H9 (cell line): ENCODE measurements around the gene MID1. TPM values are rescaled to one million over a fixed set of nuclear protein-coding genes. Genes with fewer than 3 reads are reported as not detected.

ENCODE experiments used
- DNase-seq: peaks from one replicate; pipeline ENCODE4 v3.0.0-alpha.2; 2017
- H2AFZ ChIP-seq: one replicate; pipeline ENCODE4 v1.6.1; 2013; ENCODE audit warnings: mild to moderate bottlenecking, low read length, control low read depth, moderate library complexity
- H2AK5ac ChIP-seq: 2 replicates; pipeline ENCODE4 v1.6.1; 2013; ENCODE audit warnings: low read length, control low read depth, mixed read lengths; ENCODE audit not compliant: insufficient read length
- H2BK120ac ChIP-seq: one replicate; pipeline ENCODE4 v1.6.1; 2013; ENCODE audit warnings: low read depth, mild to moderate bottlenecking, low read length, control low read depth, inconsistent platforms; ENCODE audit not compliant: poor library complexity, severe bottlenecking
- H2BK12ac ChIP-seq: 2 replicates; pipeline ENCODE4 v1.6.1; 2013; ENCODE audit warnings: low read length, control low read depth, mixed read lengths, low read depth; ENCODE audit not compliant: insufficient read length
- H2BK15ac ChIP-seq: 2 replicates; pipeline ENCODE4 v1.6.1; 2013; ENCODE audit warnings: low read depth, low read length, control low read depth
- H2BK20ac ChIP-seq: one replicate; pipeline ENCODE4 v1.6.1; 2013; ENCODE audit warnings: low read depth, mild to moderate bottlenecking, low read length, control low read depth, inconsistent platforms; ENCODE audit not compliant: poor library complexity, severe bottlenecking
- H2BK5ac ChIP-seq: 2 replicates; pipeline ENCODE4 v1.6.1; 2013; ENCODE audit warnings: low read length, control low read depth, mixed read lengths; ENCODE audit not compliant: insufficient read length
- H3K14ac ChIP-seq: 2 replicates; pipeline ENCODE4 v1.6.1; 2013; ENCODE audit warnings: low read length, control low read depth; ENCODE audit not compliant: insufficient read depth
- H3K18ac ChIP-seq: 2 replicates; pipeline ENCODE4 v1.6.1; 2013; ENCODE audit warnings: low read depth, mild to moderate bottlenecking, mixed read lengths, low read length, control low read depth; ENCODE audit not compliant: insufficient read length
- H3K23ac ChIP-seq: 2 replicates; pipeline ENCODE4 v1.6.1; 2013; ENCODE audit warnings: low read length, control low read depth, mixed read lengths, low read depth; ENCODE audit not compliant: insufficient read length
- H3K23me2 ChIP-seq: 2 replicates; pipeline ENCODE4 v1.6.1; 2013; ENCODE audit warnings: low read depth, mild to moderate bottlenecking, mixed read lengths, low read length, control low read depth; ENCODE audit not compliant: insufficient read length, poor library complexity, severe bottlenecking
- H3K27ac ChIP-seq: 2 replicates; pipeline ENCODE4 v1.5.1; 2013; ENCODE audit warnings: low read length, control low read depth, mixed read lengths, low read depth; ENCODE audit not compliant: insufficient read length
- H3K27me3 ChIP-seq: 2 replicates; pipeline ENCODE4 v1.6.1; 2013; ENCODE audit warnings: low read length, control low read depth, inconsistent platforms; ENCODE audit not compliant: insufficient read depth
- H3K4ac ChIP-seq: 2 replicates; pipeline ENCODE4 v1.6.1; 2013; ENCODE audit warnings: low read depth, mild to moderate bottlenecking, control low read depth, inconsistent platforms, low read length, moderate library complexity
- H3K4me1 ChIP-seq: 2 replicates; pipeline ENCODE4 v1.6.1; 2013; ENCODE audit warnings: low read length, control low read depth, inconsistent platforms; ENCODE audit not compliant: insufficient read depth
- H3K4me2 ChIP-seq: 2 replicates; pipeline ENCODE4 v1.6.1; 2013; ENCODE audit warnings: low read length, control low read depth, mixed read lengths; ENCODE audit not compliant: insufficient read length, insufficient read depth
- H3K56ac ChIP-seq: 2 replicates; pipeline ENCODE4 v1.6.1; 2013; ENCODE audit warnings: low read depth, mild to moderate bottlenecking, mixed read lengths, low read length, control low read depth; ENCODE audit not compliant: insufficient read length
- H3K79me1 ChIP-seq: 2 replicates; pipeline ENCODE4 v1.6.1; 2013; ENCODE audit warnings: low read depth, mild to moderate bottlenecking, moderate library complexity, low read length, control low read depth, inconsistent platforms; ENCODE audit not compliant: insufficient read depth, poor library complexity, severe bottlenecking
- H3K79me2 ChIP-seq: 2 replicates; pipeline ENCODE4 v1.6.1; 2013; ENCODE audit warnings: low read length, control low read depth, inconsistent platforms; ENCODE audit not compliant: insufficient read depth
- H3K9ac ChIP-seq: 2 replicates; pipeline ENCODE4 v1.6.1; 2013; ENCODE audit warnings: low read length, control low read depth, mixed read lengths; ENCODE audit not compliant: insufficient read length; ENCODE audit errors: extremely low read depth
- H3K9me3 ChIP-seq: one replicate; pipeline ENCODE4 v1.6.1; 2013; ENCODE audit warnings: low read depth, low read length, inconsistent platforms; ENCODE audit not compliant: control insufficient read depth
- H3T11ph ChIP-seq: one replicate; pipeline ENCODE4 v1.6.1; 2013; ENCODE audit warnings: mild to moderate bottlenecking, low read length, control low read depth, inconsistent platforms
- H4K20me1 ChIP-seq: one replicate; pipeline ENCODE4 v1.6.1; 2013; ENCODE audit not compliant: control insufficient read depth, insufficient read length, insufficient read depth
- H4K5ac ChIP-seq: 2 replicates; pipeline ENCODE4 v1.6.1; 2013; ENCODE audit warnings: low read depth, mild to moderate bottlenecking, mixed read lengths, low read length, control low read depth; ENCODE audit not compliant: insufficient read length
- H4K8ac ChIP-seq: replicated peaks from 2 replicates; pipeline ENCODE4 v1.6.1; 2013; ENCODE audit warnings: low read length, control low read depth, mixed read lengths, low read depth; ENCODE audit not compliant: insufficient read length
- H4K91ac ChIP-seq: 2 replicates; pipeline ENCODE4 v1.6.1; 2013; ENCODE audit warnings: low read depth, mild to moderate bottlenecking, moderate library complexity, mixed read lengths, low read length, control low read depth; ENCODE audit not compliant: insufficient read length
- H3K27ac Mint-ChIP-seq, 3 experiments: 2 replicates in 2 of 3; 3 replicates in 1 of 3; pipeline ENCODE4 v1.8.0; 2020 to 2021; ENCODE audit warnings: mixed read lengths in 3 of 3, mild to moderate bottlenecking in 1 of 3, moderate library complexity in 1 of 3
- H3K27me3 Mint-ChIP-seq: 2 replicates; pipeline ENCODE4 v1.8.0; 2021; ENCODE audit warnings: low read depth, mild to moderate bottlenecking, moderate library complexity, mixed read lengths
- H3K36me3 Mint-ChIP-seq, 3 experiments: 2 replicates in 2 of 3; 3 replicates in 1 of 3; pipeline ENCODE4 v1.8.0; 2020 to 2021; ENCODE audit warnings: low read depth in 3 of 3, mixed read lengths in 3 of 3; ENCODE audit not compliant: insufficient read depth in 1 of 3
- H3K4me1 Mint-ChIP-seq, 2 experiments: 2 replicates each; pipeline ENCODE4 v1.8.0; 2020; ENCODE audit warnings: mixed read lengths in 2 of 2
- H3K4me3 Mint-ChIP-seq, 2 experiments: 2 replicates in 1 of 2; 3 replicates in 1 of 2; pipeline ENCODE4 v1.8.0; 2020 to 2021; ENCODE audit warnings: mild to moderate bottlenecking in 2 of 2, mixed read lengths in 2 of 2, moderate library complexity in 1 of 2
- H3K9me3 Mint-ChIP-seq, 2 experiments: 2 replicates in 1 of 2; 3 replicates in 1 of 2; pipeline ENCODE4 v1.8.0; 2020; ENCODE audit warnings: mild to moderate bottlenecking in 2 of 2, mixed read lengths in 2 of 2, moderate library complexity in 1 of 2
- CTCF ChIP-seq: fragments of 200-600 bp; sonication (generic); conservative IDR thresholded peaks from 3 replicates; pipeline ENCODE4 v1.8.0; 2021; ENCODE audit warnings: antibody characterized with exemption, mild to moderate bottlenecking
- WGBS: extraction: QIAGEN DNeasy Blood & Tissue Kit; methylation state at CpG from one replicate; pipeline ENCODE4 v1.1.7; 2013; ENCODE audit warnings: missing lambda C conversion rate, low lambda C conversion rate, mixed read lengths; ENCODE audit not compliant: insufficient read length; ENCODE audit errors: extremely low coverage; 5-methylcytosine and 5-hydroxymethylcytosine counted together
- total RNA-seq: library from RNA; stranded (reverse); gene quantifications from 2 replicates; pipeline ENCODE4 v1.2.1, GENCODE V29; 2021

The MID1 gene
- total RNA-seq, 1 experiment from 2014 or later, result 32.9 TPM

GRCh38 chrX:10447564-10448214 is 172.7 kb downstream of the MID1 start:
- no peak overlapping the region for H3T11ph ChIP-seq
- no peak overlapping the region for H3K9ac ChIP-seq
- WGBS, result no CpG with 5 or more reads among the region's 4 CpGs
- no peak overlapping the region for H2BK20ac ChIP-seq
- H3K4me1 ChIP-seq, result no peaks in the 10 kb centered on the region
- H3K4me1 Mint-ChIP-seq, result no peaks in the 10 kb centered on the region
- no peak for TF ChIP-seq CTCF
- no peak overlapping the region for H3K4me3 Mint-ChIP-seq
- H4K8ac ChIP-seq, result no peak overlapping the region
- H3K27me3 Mint-ChIP-seq, result peaks cover 2% of the 10 kb centered on the region; the same call in 1 of the 2 replicates
- H3K27me3 ChIP-seq, result no peaks in the 10 kb centered on the region
- no peak overlapping the region for H3K27ac ChIP-seq
- no peaks in the 10 kb centered on the region for H3K9me3 ChIP-seq
- no peaks in the 10 kb centered on the region for H4K20me1 ChIP-seq
- H3K36me3 Mint-ChIP-seq, result peaks cover 5 to 38% (median 25%) of the 10 kb centered on the region in 3 experiments; a peak in 5 of 7 replicates
- H2BK5ac ChIP-seq, result no peak overlapping the region
- peaks cover 31 to 35% of the 10 kb centered on the region in 2 experiments for H3K9me3 Mint-ChIP-seq
- no peak overlapping the region for H3K27ac Mint-ChIP-seq
- no peak overlapping the region for H4K5ac ChIP-seq
- no peak overlapping the region for H3K4me2 ChIP-seq
- H4K91ac ChIP-seq, result no peak overlapping the region
- H3K14ac ChIP-seq, result no peak overlapping the region
- no peak overlapping the region for H2BK15ac ChIP-seq
- H3K56ac ChIP-seq, result no peak overlapping the region
- no peak overlapping the region for H2AK5ac ChIP-seq
- H3K4ac ChIP-seq, result no peak overlapping the region
- no peak overlapping the region for H2AFZ ChIP-seq
- H3K23ac ChIP-seq, result no peak overlapping the region
- no peak overlapping the region for H2BK12ac ChIP-seq
- no peak overlapping the region for H3K18ac ChIP-seq
- no peak overlapping the region for H2BK120ac ChIP-seq
- H3K23me2 ChIP-seq, result no peaks in the 10 kb centered on the region
- no peaks in the 10 kb centered on the region for H3K79me2 ChIP-seq
- DNase-seq, result no peak
- H3K79me1 ChIP-seq, result no peaks in the 10 kb centered on the region
